NCI-H2029 (cell line): ENCODE measurements around the gene ARHGEF39.
A peak's percentile ranks its signal among the peaks of the same experiment; 100 is the strongest.

ENCODE experiments used
- DNase-seq: peaks from one replicate; lab custom pipeline; 2025; lab: John Stamatoyannopoulos, UW

Gene ARHGEF39, protein sequence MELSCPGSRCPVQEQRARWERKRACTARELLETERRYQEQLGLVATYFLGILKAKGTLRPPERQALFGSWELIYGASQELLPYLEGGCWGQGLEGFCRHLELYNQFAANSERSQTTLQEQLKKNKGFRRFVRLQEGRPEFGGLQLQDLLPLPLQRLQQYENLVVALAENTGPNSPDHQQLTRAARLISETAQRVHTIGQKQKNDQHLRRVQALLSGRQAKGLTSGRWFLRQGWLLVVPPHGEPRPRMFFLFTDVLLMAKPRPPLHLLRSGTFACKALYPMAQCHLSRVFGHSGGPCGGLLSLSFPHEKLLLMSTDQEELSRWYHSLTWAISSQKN

DNA sequence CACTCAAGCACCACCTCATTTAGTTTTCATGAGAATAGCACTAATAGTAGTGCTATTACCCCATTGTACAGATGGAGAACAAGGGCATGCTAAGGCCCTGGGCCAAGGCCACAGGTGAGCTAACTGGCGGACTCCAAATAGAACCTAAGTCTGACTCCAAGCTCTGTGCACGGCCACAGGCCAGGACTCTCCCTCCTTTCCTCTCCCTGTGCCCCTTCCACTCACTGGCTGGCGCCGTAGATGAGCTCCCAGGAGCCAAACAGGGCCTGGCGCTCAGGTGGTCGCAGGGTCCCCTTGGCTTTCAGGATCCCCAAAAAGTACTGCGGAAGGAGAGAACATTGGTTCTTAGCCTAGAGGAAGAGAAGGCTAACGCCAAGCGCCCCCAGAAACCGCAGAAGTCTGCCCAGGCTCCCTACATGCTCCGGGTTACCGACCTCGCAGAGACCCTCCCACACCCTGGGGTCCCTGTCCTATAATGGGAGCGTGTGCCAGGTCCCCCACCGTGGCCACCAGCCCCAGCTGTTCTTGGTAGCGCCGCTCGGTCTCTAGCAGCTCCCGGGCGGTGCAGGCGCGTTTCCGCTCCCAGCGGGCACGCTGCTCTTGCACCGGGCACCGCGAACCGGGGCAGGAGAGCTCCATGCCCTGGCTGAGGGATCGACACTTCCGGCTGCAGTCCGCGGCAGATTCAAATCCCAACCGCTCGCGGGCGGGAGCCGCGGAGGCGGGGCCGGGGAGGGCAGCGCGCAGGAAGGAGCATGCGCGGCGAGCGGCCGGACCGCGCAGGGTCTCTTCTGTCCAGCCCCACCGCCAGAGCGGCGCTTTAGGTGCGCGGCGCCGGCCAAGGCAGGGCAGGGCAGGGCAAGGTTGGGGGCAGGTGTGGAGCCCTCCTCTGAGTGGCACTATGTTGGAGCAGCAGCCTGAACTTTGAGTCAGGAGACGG is at the start of gene ARHGEF39:
Gene ARHGEF39, minus strand, starts transcription at position 665 of the 940 bp plus-strand sequence. Its CDS starts 26 bp downstream, at position 639.
- peak; percentile 89 for DNase-seq

DNA sequence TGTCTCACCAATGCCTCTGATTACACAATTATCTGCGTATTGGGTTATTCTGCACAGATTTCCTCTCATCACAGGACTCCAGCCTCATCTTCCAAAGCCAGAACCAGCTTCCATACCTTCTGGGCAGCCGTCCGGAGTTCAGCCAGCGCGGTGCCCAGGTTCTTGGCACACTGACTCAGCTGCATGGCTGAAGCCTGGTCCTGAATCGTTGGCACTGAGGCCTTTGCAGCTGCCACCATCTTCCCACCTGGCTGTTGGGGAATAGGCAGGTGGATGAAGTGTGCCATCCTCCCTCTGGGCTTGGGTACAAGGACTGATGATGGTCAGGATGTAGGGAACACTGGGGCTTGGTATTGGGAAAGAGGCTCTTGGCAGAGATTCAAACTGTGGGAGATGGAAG is 49.1 kb upstream of the ARHGEF39 start:
- no peak for DNase-seq

DNA sequence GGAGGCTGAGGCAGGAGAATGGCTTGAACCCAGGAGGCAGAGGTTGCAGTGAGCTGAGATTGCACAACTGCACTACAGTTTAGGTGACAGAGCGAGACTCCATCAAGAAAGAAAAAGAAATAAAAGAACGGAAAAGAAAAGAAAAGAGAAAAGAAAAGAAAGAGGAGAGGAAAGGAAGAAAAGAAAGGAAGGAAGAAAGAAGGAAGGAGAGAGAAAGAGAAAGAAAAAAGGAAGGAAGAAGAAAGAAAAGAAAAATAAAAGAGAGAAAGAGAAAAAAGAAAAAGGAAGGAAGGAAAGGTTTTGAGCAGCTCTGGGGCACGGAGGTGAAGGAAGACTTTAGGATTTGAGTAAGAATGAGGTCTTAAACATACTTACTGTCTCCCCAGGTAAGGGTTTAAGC is 48.6 kb upstream of the ARHGEF39 start:
- DNase-seq = no peak

DNA sequence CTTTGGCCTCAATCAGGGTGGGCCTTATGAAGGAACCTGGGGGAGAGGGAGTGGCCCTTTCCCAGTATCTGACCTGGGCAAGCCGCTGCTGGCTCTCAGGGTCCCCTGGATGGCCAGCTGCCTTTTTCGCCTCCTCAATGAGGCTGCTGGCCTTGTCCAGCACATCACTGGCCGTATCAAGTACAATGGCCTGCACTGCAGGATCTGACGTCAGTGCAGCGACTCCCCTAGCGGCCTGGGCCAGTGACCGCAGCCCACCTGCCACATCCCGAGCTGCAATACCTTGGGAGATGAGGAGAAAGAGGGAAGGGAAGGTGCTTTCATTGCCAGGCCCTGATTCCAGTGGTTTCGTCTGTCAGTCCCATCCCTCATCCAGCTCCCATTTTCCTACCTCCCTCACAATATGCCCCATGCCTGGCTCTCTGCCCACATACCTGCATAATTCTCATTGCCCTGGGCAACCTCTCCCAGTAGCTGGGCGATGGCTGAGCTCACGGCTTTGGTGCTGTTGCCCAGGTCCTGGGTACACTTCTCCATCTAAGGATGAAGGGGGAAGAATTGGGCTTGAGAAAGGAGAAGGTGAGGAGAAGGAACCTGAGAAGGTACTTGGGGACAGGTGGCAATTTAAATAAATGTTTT is 47.9 kb upstream of the ARHGEF39 start:
- no peak for DNase-seq

DNA sequence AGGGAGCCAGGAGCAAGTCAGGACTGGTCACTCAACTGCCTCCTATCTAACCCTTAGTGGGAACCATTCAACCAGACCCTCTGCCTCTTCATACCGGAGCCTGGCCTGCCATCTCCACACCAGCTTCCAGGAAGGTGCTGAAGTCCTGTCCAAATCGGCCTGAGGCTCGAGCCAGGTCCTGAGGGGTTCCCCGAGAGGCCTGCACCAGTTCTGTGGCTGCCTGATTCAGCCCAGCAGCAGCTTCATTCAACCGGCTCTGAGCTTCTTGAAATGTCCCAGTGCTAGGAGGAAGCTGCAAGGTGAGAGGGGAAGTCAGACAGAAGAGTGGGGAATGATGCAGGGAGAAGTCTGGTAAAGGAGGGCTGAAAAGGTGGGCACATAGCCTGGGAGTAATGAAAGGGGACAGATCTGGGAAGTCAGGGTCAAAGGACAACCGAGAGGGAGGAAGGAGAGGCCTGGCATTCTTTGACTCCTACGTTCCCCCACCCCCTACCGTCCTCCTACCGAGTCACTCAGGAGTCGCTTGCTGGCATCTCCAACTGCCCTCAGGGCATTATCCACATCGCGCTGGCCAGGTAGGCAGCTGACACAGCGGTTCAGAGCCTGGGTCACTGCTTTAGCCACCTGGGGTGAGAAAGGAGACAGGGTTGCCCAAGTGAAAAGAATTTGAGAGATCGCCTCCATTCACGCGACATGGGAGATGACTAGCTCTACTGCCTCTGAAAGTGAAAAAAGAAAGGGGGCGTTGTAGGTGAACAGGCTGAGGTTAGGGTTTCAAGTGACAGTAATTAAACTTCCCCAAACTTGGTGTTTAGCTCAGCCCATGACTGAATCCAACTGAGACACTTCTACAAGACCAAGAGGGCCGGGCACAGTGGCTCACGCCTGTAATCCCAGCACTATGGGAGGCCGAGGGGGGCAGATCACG is 46.8 kb upstream of the ARHGEF39 start:
- no peak for DNase-seq

DNA sequence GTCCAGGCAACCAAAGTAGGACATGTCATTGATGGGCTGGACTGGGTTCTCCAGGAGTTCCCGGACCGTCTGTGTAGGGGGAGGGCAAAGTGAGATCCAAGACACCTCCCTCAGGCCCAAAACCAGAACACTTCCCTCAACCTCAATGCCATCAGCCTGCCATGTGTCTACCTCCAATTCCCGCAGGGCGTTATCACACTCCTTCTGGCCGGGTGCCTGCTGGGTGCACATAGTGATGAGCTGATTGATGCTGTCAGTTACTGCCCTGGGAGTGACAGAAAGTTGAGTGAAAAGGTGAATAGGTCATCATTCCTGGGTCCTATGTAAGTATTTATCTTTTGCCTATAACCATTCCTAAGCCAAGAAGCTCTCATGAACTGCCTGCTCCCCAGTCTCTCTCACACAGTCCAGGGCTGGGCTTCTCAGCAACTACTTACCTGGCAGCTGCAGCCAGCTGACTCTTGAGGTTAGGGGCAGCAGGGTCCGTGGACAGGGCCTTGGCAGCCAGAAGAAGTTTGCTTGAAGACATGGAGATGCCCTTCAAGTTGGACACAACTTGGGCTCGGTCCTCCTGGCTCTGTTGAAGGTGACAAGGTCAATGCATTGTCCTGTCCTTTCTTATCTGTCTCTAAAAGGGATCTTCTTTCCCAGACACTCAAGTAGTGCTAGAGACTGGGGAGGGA is 46.0 kb upstream of the ARHGEF39 start:
- DNase-seq = no peak

DNA sequence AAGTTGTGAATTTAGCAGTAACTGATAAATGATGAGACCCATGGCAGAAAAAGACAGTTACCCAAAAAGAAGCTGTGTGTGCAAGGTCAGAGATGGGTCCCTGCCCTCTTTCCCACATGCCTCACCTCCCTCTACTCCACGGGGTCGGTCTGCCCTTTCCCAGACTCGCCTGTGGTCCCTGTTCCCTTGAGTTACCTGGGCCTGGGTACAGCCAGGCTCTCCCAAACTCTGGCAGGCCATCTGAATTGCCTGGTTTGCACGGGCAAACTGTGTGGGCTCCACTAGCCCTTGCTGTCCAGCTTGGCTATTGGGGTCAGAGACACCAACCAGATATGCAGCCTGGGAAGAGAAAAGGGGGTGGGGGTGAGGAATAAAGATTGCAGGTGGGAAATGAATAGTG is 43.2 kb upstream of the ARHGEF39 start:
- no peak for DNase-seq

DNA sequence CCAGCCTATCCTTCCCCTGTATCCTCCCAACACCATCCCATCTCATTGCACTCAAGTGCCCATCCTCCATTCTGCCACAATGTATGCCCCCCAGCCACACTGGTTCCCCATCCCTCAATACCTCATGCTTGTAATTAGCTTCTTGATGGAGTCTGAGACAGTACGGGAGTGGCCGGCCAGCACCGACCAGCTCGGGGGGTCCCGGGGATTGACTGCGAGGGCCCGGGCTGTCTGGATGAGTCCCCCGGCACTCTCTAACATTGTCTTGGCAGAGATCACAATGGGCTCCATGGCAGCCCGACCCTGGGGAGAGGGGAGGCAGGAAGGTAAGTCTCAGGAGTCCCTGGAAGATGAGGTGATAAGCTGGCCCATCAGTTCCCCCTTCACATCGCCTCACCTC is 42.0 kb upstream of the ARHGEF39 start:
- DNase-seq = no peak

DNA sequence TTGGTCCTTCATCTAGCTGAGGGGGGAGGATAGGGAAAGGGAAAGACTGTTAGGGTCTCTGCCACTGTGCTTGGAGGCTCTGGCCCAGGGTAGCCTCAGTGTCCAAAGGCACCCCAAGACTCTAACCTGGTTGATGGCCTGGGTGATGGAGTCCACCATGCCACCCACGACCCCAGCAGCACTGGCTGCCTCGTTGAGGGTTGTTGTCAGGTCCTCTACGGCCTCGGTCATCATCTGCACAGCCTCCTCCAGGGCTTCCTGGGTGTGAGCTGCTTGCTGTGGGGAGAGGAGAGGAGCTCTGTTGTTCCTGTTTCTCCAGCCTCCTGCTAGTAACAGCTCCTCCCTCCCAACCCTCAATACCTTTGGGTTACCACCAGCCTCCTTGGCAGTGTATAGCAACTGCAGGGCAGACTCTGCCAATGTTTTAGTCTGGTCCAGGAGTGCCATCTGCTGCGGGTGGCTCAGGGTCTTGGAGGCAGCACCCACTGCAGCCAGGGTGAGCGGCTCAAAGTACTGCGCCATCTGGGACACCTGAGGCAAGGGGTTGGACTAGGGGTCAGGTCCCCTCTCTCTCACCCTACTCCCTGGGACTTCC is 40.9 kb upstream of the ARHGEF39 start:
- no peak for DNase-seq

DNA sequence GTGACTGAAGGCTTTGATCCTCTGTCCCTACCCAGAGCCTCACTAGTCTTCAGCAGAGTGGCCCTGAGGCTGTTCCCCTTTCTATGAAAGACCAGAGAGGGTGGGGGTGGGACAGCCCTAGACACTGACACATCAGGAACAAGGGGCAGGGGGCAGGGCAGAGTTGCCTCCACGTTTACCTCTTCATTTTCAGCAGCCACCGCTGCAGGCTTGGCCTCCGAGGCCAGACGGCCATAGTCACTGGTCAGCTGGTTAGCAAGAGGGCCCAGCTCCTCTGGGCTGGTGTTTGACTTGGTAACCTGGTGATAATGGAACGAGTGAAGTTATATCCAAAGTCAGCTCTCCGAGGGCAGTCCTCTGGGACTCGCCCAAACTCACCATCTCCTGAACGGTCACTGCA is 40.4 kb upstream of the ARHGEF39 start:
- DNase-seq = no peak

DNA sequence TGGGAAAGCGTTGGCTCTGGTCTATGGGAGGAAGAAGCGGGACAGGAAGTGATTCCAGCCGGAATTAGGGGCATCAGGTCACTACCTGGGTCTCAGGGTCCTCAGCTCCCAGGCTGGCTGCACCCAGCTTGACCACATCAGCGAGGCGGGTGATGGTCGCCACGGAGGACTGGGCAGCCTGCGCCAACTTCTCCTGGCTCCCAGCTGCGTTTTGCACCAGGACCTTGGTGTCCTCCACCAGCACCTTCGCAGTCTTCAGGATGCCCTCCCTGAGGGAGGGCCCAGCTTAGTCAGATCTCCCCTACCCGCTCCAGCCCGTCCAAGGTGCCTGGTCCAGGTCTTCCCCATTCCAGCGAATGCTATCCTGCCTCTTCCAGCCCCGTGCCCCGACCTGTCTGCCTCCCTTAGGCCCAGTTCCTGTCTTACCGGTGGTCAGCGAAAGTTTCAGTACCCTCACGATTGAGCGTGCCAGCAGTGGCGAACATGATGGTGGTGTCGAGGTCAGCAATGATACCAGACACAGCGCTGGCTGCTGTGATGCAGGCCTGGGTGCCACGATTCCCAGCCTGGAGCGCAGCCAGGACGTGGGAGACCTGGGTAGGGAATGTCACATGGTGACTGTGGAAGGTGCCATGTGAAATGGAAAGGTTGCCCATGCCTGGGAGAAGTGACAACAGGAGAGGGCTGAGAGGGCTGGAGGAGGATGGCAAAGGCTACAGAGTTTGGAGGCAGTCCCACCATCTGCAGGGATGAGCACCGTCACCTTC is 39.1 kb upstream of the ARHGEF39 start:
- DNase-seq = no peak

DNA sequence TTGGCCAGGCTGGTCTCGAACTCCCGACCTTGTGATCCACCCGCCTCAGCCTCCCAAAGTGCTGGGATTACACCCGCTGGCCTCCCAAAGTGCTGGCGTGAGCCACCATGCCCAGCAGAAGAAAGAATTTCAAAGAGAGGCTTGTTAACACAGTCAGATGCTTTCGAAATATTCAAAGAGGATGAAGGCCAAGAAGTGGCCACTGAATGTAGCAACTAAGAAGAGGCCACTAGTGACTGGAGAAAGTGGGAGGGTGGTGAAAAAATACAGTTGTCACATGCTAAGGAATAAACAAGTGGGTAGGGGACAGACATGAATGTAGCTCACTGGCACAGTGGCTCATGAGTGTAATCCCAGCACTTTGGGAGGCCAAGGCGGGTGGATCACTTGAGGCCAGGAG is 37.7 kb upstream of the ARHGEF39 start:
- DNase-seq = no peak

DNA sequence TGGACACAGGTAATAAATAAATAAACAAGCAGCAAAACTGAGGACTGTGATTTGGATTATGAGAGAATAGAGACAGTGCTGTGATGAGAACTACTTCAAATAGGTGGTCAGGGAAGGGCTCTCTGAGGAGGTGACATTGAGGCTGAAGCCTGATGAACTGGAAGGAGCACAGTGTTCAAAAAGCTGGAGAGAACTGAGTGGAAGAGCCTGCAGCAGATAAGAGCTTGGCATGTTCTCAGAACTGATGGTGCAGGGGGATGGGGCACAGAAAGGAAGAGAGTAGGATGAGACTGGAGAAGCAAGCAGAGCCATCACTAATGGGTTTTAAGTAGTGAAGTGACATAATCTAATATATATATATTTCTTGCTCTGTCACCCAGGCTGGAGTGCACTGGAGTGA is 35.9 kb upstream of the ARHGEF39 start:
- no peak for DNase-seq

DNA sequence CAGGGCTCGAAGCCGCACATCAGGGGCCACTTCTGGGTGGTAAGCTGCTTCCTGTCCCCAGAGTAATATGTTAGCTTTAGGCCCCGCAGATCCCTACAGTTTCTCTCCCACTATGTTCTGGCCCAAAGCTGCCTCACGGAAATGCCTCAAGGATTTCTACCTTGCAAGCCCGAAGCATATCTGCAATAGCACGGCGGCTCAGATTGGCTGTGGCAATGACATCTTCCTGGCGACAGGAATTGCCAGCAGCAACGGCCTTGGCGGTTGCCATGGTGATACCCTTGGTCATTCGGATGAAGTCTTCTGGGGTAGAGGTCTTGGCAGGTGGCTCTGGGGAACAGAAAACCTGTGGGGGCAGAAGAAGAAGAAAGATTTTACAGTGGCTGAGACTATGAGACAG is 35.0 kb upstream of the ARHGEF39 start:
- no peak for DNase-seq

DNA sequence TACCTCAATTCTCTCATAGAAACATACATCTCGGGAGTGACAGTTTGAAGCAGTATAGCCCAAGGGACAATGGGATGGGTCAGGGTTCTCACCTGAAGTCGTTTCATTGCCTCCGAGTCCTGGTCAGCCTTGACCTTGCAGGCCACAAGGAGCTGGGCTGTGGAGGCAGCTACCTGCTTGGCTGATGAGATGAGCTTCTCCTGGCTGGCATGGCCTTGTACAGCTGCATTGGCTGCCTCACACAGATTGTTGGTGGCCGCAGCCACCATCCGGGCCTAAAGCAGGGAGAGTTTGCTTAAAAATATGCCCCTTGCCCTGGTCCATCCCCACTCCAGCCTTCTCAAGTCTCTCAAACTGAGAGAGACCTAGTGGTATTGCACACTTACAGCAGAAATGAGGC is 33.2 kb upstream of the ARHGEF39 start:
- DNase-seq = no peak

DNA sequence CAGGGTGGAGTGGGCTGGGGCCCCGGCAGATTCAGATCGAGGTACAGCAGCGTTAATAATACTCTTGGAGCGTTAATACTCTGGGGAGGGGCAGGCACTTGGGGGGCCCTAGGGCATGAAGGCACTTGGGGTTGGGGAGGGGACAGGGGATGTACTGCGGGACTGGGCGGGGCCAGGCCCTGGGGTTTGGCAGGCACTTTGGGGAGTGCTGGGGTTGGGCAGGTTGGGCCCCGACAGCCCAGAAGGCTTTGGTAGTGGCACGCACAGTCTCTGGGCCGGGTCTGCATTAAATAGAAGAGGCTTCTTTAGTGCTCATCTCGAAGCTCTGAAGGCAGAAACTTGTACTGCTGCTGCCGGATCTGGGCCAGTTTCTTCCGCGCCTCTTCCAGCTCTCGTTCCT is 32.5 kb upstream of the ARHGEF39 start:
- DNase-seq = no peak

DNA sequence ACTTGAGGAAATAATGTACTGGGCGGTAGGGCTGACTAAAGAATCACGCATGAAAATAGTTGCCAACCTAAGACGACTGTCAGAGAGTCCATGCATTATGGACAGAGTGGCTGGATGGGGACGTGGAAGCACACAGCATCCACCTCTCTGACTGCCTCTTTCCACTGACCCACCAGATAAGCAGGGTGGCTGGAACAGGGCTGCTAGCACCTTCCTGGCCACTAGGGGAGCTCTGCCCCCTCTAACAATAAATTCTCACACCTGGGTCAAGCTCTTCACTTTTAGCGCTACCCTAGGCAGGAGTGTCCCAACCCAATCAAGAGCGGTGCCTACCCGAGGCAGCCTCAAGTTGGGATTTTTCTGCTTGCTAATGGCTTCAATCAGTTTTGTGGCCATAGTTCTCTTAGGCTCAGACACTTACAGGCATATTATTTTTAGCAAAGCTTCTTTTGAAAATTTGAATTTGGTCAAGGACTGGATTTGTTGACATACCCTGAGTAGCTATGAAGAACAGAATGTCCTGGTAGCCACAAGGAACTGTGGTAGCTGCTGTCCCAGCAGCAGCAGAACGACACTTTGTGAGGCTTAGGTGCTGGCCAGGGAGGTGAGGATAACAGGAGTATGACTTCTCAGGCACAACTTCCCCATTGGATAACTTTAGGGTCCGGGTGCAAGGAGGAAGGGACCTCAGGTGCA is 31.7 kb upstream of the ARHGEF39 start:
- peak; percentile 14 for DNase-seq

DNA sequence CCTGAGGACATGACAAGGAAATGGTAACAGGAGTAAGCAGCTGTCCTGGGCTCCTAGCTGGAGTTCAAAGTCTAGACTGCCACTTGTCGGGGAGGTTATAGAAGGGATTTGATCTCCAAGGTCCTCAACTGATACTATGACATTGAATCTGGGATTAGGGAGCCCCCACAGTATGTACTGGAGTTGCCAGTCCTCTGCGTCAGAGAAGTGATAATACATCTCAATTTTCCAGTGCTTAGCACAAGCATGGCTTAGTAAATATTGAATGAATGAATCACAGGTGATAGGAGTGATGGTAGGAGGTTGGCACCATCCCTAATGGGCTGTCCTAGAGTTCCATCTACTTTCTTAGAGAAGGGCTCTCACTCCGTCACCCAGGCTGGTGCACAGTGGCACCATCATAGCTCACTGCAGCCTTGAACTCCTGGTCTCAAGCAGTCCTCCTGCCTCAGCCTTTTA is 31.0 kb upstream of the ARHGEF39 start:
- DNase-seq = no peak

DNA sequence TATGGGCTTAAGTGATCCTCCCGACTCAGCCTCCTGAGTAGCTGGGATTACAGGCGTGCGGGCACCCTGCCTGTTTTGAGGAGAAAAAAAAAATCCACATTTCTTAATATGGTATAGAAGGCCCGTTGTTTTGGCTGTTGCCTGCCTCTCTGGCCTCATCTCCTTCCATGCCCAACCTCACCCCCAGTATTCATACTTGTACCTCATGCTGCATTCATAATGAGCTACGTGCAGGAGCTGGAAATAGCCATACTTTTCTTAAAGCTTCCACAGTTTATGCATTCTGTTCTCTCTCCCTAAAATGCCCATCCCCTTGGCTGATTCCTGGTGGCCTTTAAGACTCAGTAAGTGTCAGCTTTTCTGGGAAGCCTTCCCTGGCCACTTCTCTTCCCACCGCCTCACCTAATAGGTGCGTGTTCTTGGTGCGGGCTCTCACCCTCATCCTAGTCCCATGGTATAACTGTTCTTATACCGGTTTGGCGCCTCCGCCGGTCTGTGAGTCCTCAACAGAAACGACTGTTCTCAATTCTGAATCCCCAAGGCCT is 26.8 kb upstream of the ARHGEF39 start:
- no peak for DNase-seq
